Vagina (tissue), 2 donors: Measurements from ENCODE around the gene DNAJC3. TPM values are rescaled to one million over a fixed set of nuclear protein-coding genes. Genes with fewer than 3 reads are reported as not detected.

Source experiments
- DNase-seq, 2 donors: peaks; one replicate each; pipeline ENCODE4 v3.0.0-alpha.2; 2017; ENCODE audit errors: extremely low spot score in 2 of 2
- H3K27ac ChIP-seq: fragments of 200-600 bp; sonication (generic); one replicate; pipeline ENCODE4 v1.5.1; 2019
- H3K27me3 ChIP-seq: fragments of 200-600 bp; sonication (generic); one replicate; pipeline ENCODE4 v1.5.1; 2019
- H3K36me3 ChIP-seq, 2 donors: fragments of 200-600 bp; sonication (generic); one replicate each; pipeline ENCODE4 v1.5.1; 2017 to 2019
- H3K4me1 ChIP-seq: fragments of 200-600 bp; sonication (generic); one replicate; pipeline ENCODE4 v1.5.1; 2019
- H3K4me3 ChIP-seq, 2 donors: fragments of 200-600 bp; sonication (generic); 1 replicate in 1 of 2; 2 replicates in 1 of 2; pipeline ENCODE4 v1.5.1; 2016 to 2019
- H3K9me3 ChIP-seq: fragments of 200-600 bp; sonication (generic); one replicate; pipeline ENCODE4 v1.5.1; 2019
- CTCF ChIP-seq, 3 experiments: fragments of 450-650 bp in 2 of 3; fragments of 200-600 bp in 1 of 3; sonication (generic) in 1 of 3; IDR thresholded peaks; one replicate each; pipeline ENCODE4 v1.5.1; 2017 to 2019; ENCODE audit warnings: antibody characterized with exemption in 3 of 3, mild to moderate bottlenecking in 2 of 3, moderate library complexity in 2 of 3
- POLR2A ChIP-seq, 2 donors: fragments of 450-650 bp; IDR thresholded peaks; one replicate each; pipeline ENCODE4 v1.6.1; 2017; ENCODE audit warnings: antibody characterized with exemption in 2 of 2, mild to moderate bottlenecking in 2 of 2, moderate library complexity in 2 of 2
- POLR2AphosphoS5 ChIP-seq, 2 donors: sonication (generic); formaldehyde crosslinking; IDR thresholded peaks; one replicate each; pipeline ENCODE4 v1.9.0; 2017; ENCODE audit warnings: antibody characterized with exemption in 2 of 2, mild to moderate bottlenecking in 2 of 2, low read depth in 1 of 2; ENCODE audit not compliant: insufficient read depth in 1 of 2
- intact Hi-C: fragments of 100-400 bp; cut with DNase I; formaldehyde crosslinking; loops from one replicate; pipeline ENCODE4 v1.15.1; 2023
- total RNA-seq: library from RNA; depleted of rRNA; stranded (reverse); fragments of >200 nt; gene quantifications from one replicate; pipeline ENCODE4 v1.2.3, GENCODE V29; 2016

The DNAJC3 gene
- 33.1 TPM for total RNA-seq

- no peaks in the 10 kb centered on the region for H3K36me3 ChIP-seq
- H3K27me3 ChIP-seq, result no peaks in the 10 kb centered on the region
- TF ChIP-seq POLR2AphosphoS5 (IDR thresholded peaks at IDR 0.05; ENCODE audit: insufficient read depth in 1 of 2, low read depth in 1 of 2), result peak; percentile 91 to 97
- TF ChIP-seq POLR2A (IDR thresholded peaks at IDR 0.05), result peak; percentile 27 to 91
- TF ChIP-seq CTCF (IDR thresholded peaks at IDR 0.05), result no peak
- H3K4me3 ChIP-seq, result peak within 1 kb of the TSS; percentile 75 to 92
- H3K9me3 ChIP-seq, result no peaks in the 10 kb centered on the region
- intact Hi-C loops, result no loop called here
- H3K4me1 ChIP-seq, result peaks cover 50% of the 10 kb centered on the region
- DNase-seq, result peak; percentile 98 to 99
- peak within 1 kb of the TSS; percentile 92 for H3K27ac ChIP-seq
Measured at GRCh38 chr13:95676762-95677563, at the start of gene DNAJC3. DNAJC3 (plus strand) TSS chr13:95677139; CDS start chr13:95677256, 117 bp downstream.

GRCh38 chr13:95627590-95627989 is 49.3 kb upstream of the DNAJC3 start:
- no peaks in the 10 kb centered on the region for H3K4me1 ChIP-seq
- peaks cover 0 to 25% of the 10 kb centered on the region in 2 donors for H3K36me3 ChIP-seq
- no peak overlapping the region for H3K4me3 ChIP-seq
- H3K9me3 ChIP-seq, result no peaks in the 10 kb centered on the region
- TF ChIP-seq CTCF (IDR thresholded peaks at IDR 0.05), result no peak
- no peak for TF ChIP-seq POLR2A (IDR thresholded peaks at IDR 0.05)
- no peak for TF ChIP-seq POLR2AphosphoS5 (IDR thresholded peaks at IDR 0.05; ENCODE audit: insufficient read depth in 1 of 2, low read depth in 1 of 2)
- H3K27me3 ChIP-seq, result no peaks in the 10 kb centered on the region
- H3K27ac ChIP-seq, result no peak overlapping the region
- no peak for DNase-seq
- intact Hi-C loops, result no loop called here

- no peak for TF ChIP-seq POLR2AphosphoS5 (IDR thresholded peaks at IDR 0.05; ENCODE audit: insufficient read depth in 1 of 2, low read depth in 1 of 2)
- no peak for TF ChIP-seq CTCF (IDR thresholded peaks at IDR 0.05)
- Histone ChIP-seq H3K36me3 (peaks cover 0 to 18% of the 10 kb centered on the region in 2 donors), H3K27me3 (no peaks in the 10 kb centered on the region), H3K4me1 (no peaks in the 10 kb centered on the region), H3K27ac (no peak overlapping the region), H3K4me3 (no peak overlapping the region), H3K9me3 (no peaks in the 10 kb centered on the region)
- intact Hi-C loops, result no loop called here
- DNase-seq, result no peak
Measured at GRCh38 chr13:95628488-95628887, 48.5 kb upstream of the DNAJC3 start.

GRCh38 chr13:95629071-95629470 is 47.9 kb upstream of the DNAJC3 start:
- TF ChIP-seq CTCF (IDR thresholded peaks at IDR 0.05) (no peak), POLR2A (IDR thresholded peaks at IDR 0.05) (no peak), POLR2AphosphoS5 (IDR thresholded peaks at IDR 0.05; ENCODE audit: insufficient read depth in 1 of 2, low read depth in 1 of 2) (no peak)
- intact Hi-C loops, result no loop called here
- Histone ChIP-seq H3K4me1 (no peaks in the 10 kb centered on the region), H3K36me3 (peaks cover 0 to 18% of the 10 kb centered on the region in 2 donors), H3K9me3 (no peaks in the 10 kb centered on the region), H3K27ac (no peak overlapping the region), H3K4me3 (no peak overlapping the region), H3K27me3 (no peaks in the 10 kb centered on the region)
- DNase-seq, result no peak

GRCh38 chr13:95630593-95630992 is 46.3 kb upstream of the DNAJC3 start:
- Histone ChIP-seq H3K27ac (no peak overlapping the region), H3K27me3 (no peaks in the 10 kb centered on the region), H3K4me3 (no peak overlapping the region), H3K9me3 (no peaks in the 10 kb centered on the region), H3K4me1 (no peaks in the 10 kb centered on the region), H3K36me3 (peaks cover 0 to 18% of the 10 kb centered on the region in 2 donors)
- no peak for DNase-seq
- intact Hi-C loops, result no loop called here
- TF ChIP-seq CTCF (IDR thresholded peaks at IDR 0.05), result no peak
- no peak for TF ChIP-seq POLR2A (IDR thresholded peaks at IDR 0.05)
- no peak for TF ChIP-seq POLR2AphosphoS5 (IDR thresholded peaks at IDR 0.05; ENCODE audit: insufficient read depth in 1 of 2, low read depth in 1 of 2)
